MM.1S (cell line): Measurements from ENCODE around the gene ZFYVE28.
A peak's percentile ranks its signal among the peaks of the same experiment; 100 is the strongest.

ENCODE experiments used
- EZH2 ChIP-seq: fragments of 300-600 bp; sonication (generic); optimal IDR thresholded peaks from 2 replicates; pipeline ENCODE3; 2017; ENCODE audit warnings: low read depth, mild to moderate bottlenecking, antibody characterized with exemption, low read length, mixed read lengths
- TF ChIP-seq, protein P1 (sequence below): fragments of 300-600 bp; sonication (generic); IDR thresholded peaks from 2 replicates; pipeline ENCODE4 v1.5.1; 2016; ENCODE audit warnings: antibody characterized with exemption, low read length, mixed read lengths

DNA sequence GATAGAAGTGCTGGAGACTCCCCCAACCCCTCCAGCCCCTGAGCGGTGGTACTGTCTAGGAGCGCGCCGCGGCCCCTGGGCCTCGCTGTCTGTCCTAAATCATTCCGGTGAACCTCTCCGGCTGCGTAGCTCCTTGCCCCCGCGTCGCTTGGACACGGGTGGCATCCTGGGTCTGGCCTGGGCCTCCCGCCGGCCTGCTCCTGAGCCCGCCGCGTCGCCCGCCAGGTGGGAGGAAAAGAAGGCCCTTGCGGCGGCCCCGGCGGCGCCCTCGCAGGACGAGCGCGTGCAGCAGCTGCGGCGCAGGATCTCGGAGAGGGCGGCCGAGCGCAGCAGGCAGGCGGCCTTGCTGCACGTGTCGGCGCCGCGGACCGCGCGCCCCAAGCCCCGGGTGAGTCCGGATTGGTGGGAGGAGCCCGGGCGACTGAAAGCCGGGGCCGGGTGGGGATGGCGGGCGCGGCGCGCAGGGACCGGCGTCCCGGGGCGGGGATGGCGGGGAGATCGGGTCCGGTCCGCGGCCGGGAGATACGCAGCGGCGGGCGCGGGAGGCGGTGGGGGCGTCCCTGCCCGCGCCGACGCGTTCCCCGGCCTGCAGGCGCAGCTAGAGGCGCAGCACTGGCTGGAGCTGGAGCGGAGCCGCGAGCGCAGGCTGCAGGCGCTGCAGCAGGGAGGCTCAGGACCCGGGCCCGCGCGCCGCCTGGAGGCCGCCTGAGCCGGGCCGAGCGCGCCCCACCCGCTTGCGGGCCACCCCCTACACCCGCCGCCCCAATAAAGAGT is 44.0 kb upstream of the ZFYVE28 start:
- TF ChIP-seq, protein P1, sequence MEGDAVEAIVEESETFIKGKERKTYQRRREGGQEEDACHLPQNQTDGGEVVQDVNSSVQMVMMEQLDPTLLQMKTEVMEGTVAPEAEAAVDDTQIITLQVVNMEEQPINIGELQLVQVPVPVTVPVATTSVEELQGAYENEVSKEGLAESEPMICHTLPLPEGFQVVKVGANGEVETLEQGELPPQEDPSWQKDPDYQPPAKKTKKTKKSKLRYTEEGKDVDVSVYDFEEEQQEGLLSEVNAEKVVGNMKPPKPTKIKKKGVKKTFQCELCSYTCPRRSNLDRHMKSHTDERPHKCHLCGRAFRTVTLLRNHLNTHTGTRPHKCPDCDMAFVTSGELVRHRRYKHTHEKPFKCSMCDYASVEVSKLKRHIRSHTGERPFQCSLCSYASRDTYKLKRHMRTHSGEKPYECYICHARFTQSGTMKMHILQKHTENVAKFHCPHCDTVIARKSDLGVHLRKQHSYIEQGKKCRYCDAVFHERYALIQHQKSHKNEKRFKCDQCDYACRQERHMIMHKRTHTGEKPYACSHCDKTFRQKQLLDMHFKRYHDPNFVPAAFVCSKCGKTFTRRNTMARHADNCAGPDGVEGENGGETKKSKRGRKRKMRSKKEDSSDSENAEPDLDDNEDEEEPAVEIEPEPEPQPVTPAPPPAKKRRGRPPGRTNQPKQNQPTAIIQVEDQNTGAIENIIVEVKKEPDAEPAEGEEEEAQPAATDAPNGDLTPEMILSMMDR: peak; percentile 46
- no peak for TF ChIP-seq EZH2
